ENCODE data around the gene TTC31. TPM values are rescaled to one million over a fixed set of nuclear protein-coding genes. Genes with fewer than 3 reads are reported as not detected.

TTC31 gene
- total RNA-seq, 1 donor from 2014 or later = 49.1 TPM

GRCh38 chr2:74536166-74536950, 53.5 kb downstream of the TTC31 start:
- intact Hi-C loops (cut with micrococcal nuclease) = no loop called here
- H3K36me3 Mint-ChIP-seq (ENCODE audit: low read depth) = peaks cover 21% of the 10 kb centered on the region
- peaks cover 42% of the 10 kb centered on the region for H3K4me1 Mint-ChIP-seq
- peaks cover 2% of the 10 kb centered on the region for H3K9me3 Mint-ChIP-seq
- ATAC-seq (ENCODE audit: low read depth) (no peak), DNase-seq (no peak)
- no peak overlapping the region for H3K27ac Mint-ChIP-seq
- no peaks in the 10 kb centered on the region for H3K27me3 Mint-ChIP-seq
- no peak for TF ChIP-seq CTCF (IDR thresholded peaks at IDR 0.05)
- ChIA-PET CTCF (no interaction called here), POLR2A (interaction anchor here (1.1 kb wide), 1 partner anchor 40 kb away, joined by 3 read pairs; no protein-coding TSS in a partner anchor)
- no peak overlapping the region for H3K4me3 Mint-ChIP-seq

- Mint-ChIP-seq H3K27me3 (no peaks in the 10 kb centered on the region), H3K4me1 (peaks cover 34% of the 10 kb centered on the region), H3K4me3 (no peak overlapping the region), H3K36me3 (ENCODE audit: low read depth) (peaks cover 14% of the 10 kb centered on the region), H3K9me3 (peaks cover 2% of the 10 kb centered on the region), H3K27ac (no peak overlapping the region)
- POLR2A ChIA-PET = no interaction called here
- CTCF ChIA-PET = no interaction called here
- TF ChIP-seq CTCF (IDR thresholded peaks at IDR 0.05) = no peak
- DNase-seq (no peak), ATAC-seq (ENCODE audit: low read depth) (no peak)
- intact Hi-C loops (cut with micrococcal nuclease) = no loop called here
These were observed 54.3 kb downstream of the TTC31 start for GRCh38 chr2:74537140-74537539.

GRCh38 chr2:74538881-74539339, 56.0 kb downstream of the TTC31 start:
- peak; percentile 77 for ATAC-seq (ENCODE audit: low read depth)
- intact Hi-C loops (cut with micrococcal nuclease) = loop anchor here (1.0 kb wide), 1 partner anchor 10 kb away; the partner anchor contains the start of genes AUP1 and HTRA2

GRCh38 chr2:74540291-74540690, 57.4 kb downstream of the TTC31 start:
- ATAC-seq (ENCODE audit: low read depth) = no peak
- Mint-ChIP-seq H3K4me1 (peaks cover 31% of the 10 kb centered on the region), H3K27ac (no peak overlapping the region), H3K4me3 (no peak overlapping the region), H3K9me3 (peaks cover 2% of the 10 kb centered on the region), H3K36me3 (ENCODE audit: low read depth) (no peaks in the 10 kb centered on the region), H3K27me3 (no peaks in the 10 kb centered on the region)
- CTCF ChIA-PET = interaction anchor here (1.9 kb wide), 1 partner anchor 33 kb away, joined by 5 read pairs; the partner anchor contains the start of gene PCGF1
- intact Hi-C loops (cut with micrococcal nuclease) = no loop called here
- POLR2A ChIA-PET = interaction anchor here (0.9 to 2.3 kb wide), 4 partner anchors 12 to 33 kb away, joined by 3 to 20 read pairs (median 8); partner anchors contain the start of genes LOXL3 and PCGF1
- no peak for DNase-seq
- no peak for TF ChIP-seq CTCF (IDR thresholded peaks at IDR 0.05)

More at GRCh38 chr2:74538881-74539339, 56.0 kb downstream of the TTC31 start:
- CTCF ChIA-PET = interaction anchor here (0.5 to 1.9 kb wide), 4 partner anchors 8 to 49 kb away, joined by 3 to 6 read pairs (median 4); partner anchors contain the start of genes AUP1, HTRA2 and PCGF1
- TF ChIP-seq CTCF (IDR thresholded peaks at IDR 0.05) = no peak
- Mint-ChIP-seq H3K9me3 (peaks cover 2% of the 10 kb centered on the region), H3K27ac (peak overlapping the region; percentile 89), H3K36me3 (ENCODE audit: low read depth) (peaks cover 1% of the 10 kb centered on the region), H3K27me3 (no peaks in the 10 kb centered on the region), H3K4me3 (peak overlapping the region; percentile 81), H3K4me1 (peaks cover 31% of the 10 kb centered on the region)
- POLR2A ChIA-PET = interaction anchor here (0.6 to 2.3 kb wide), 14 partner anchors 9 to 361 kb away, joined by 3 to 26 read pairs (median 5); partner anchors contain the start of genes AUP1, C2orf81, CCDC142 and HTRA2
- no peak for DNase-seq

- ChIA-PET CTCF (interaction anchor here (2.7 kb wide), 1 partner anchor 60 kb away, joined by 14 read pairs; the partner anchor contains the start of genes CCDC142 and TTC31), POLR2A (interaction anchor here (0.7 to 0.9 kb wide), 2 partner anchors 12 to 40 kb away, joined by 3 to 9 read pairs; no protein-coding TSS in a partner anchor)
- no peak for ATAC-seq (ENCODE audit: low read depth)
- no peak for DNase-seq
- Mint-ChIP-seq H3K27ac (no peak overlapping the region), H3K27me3 (peaks cover 6% of the 10 kb centered on the region), H3K4me3 (no peak overlapping the region), H3K9me3 (peaks cover 2% of the 10 kb centered on the region), H3K4me1 (peaks cover 23% of the 10 kb centered on the region), H3K36me3 (ENCODE audit: low read depth) (no peaks in the 10 kb centered on the region)
- intact Hi-C loops (cut with micrococcal nuclease) = no loop called here
- TF ChIP-seq CTCF (IDR thresholded peaks at IDR 0.05) = no peak
These were observed 60.1 kb downstream of the TTC31 start for GRCh38 chr2:74542978-74543377.

All from activated B cell treated with CpG ODN at 0.5 μM for 24 hours (primary cell).